Thoracic aorta (tissue), 2 donors: ENCODE data around the gene ARHGAP44. TPM values are rescaled to one million over a fixed set of nuclear protein-coding genes. Genes with fewer than 3 reads are reported as not detected.
"Not testable (repeated sequence)": the region's sequence is repeated elsewhere in the genome, so short reads cannot be mapped to it uniquely, and the experiment has no call there.

Experiments used
- ATAC-seq: fragments of 150-250 bp; one replicate; pipeline ENCODE4 v1.8.0; 2017; ENCODE audit warnings: low read depth; ENCODE audit not compliant: insufficient number of reproducible peaks, low FRiP score
- DNase-seq: peaks from one replicate; pipeline ENCODE4 v3.0.0-alpha.2; 2020; ENCODE audit warnings: low spot score
- H3K27ac ChIP-seq, 2 donors: fragments of 200-600 bp; sonication (generic); 1 replicate in 1 of 2; 2 replicates in 1 of 2; pipeline ENCODE4 v1.5.1; 2016; ENCODE audit warnings: mild to moderate bottlenecking in 2 of 2, moderate library complexity in 2 of 2
- H3K27me3 ChIP-seq: fragments of 200-600 bp; sonication (generic); replicated peaks from 2 replicates; pipeline ENCODE4 v1.6.0; 2016; ENCODE audit warnings: mild to moderate bottlenecking; ENCODE audit not compliant: insufficient read depth
- H3K36me3 ChIP-seq: fragments of 200-600 bp; sonication (generic); one replicate; pipeline ENCODE4 v1.5.1; 2016
- H3K4me1 ChIP-seq, 2 donors: fragments of 200-600 bp; sonication (generic); 1 replicate in 1 of 2; 2 replicates in 1 of 2; pipeline versions ENCODE4 v1.5.1 to v1.6.0; 2016; ENCODE audit warnings: low read depth in 2 of 2, mild to moderate bottlenecking in 1 of 2; ENCODE audit not compliant: control insufficient read depth in 1 of 2
- H3K4me3 ChIP-seq: fragments of 200-600 bp; sonication (generic); 2 replicates; pipeline ENCODE4 v1.5.1; 2016; ENCODE audit warnings: mild to moderate bottlenecking
- H3K9me3 ChIP-seq: fragments of 200-600 bp; sonication (generic); 2 replicates; pipeline ENCODE4 v1.5.1; 2016
- total RNA-seq, 2 donors: library from RNA; depleted of rRNA; stranded (reverse); fragments of >200 nt; gene quantifications; one replicate each; pipeline versions ENCODE4 v1.1.0 to v1.2.3, GENCODE V29; 2016
- TF ChIP-seq, protein P1 (sequence below): fragments of 200-600 bp; sonication (generic); IDR thresholded peaks from one replicate; pipeline ENCODE4 v1.5.1; 2019; ENCODE audit warnings: antibody characterized with exemption

Gene ARHGAP44
- total RNA-seq, 2 donors from 2014 or later = 7.3 to 10.3 TPM

DNA sequence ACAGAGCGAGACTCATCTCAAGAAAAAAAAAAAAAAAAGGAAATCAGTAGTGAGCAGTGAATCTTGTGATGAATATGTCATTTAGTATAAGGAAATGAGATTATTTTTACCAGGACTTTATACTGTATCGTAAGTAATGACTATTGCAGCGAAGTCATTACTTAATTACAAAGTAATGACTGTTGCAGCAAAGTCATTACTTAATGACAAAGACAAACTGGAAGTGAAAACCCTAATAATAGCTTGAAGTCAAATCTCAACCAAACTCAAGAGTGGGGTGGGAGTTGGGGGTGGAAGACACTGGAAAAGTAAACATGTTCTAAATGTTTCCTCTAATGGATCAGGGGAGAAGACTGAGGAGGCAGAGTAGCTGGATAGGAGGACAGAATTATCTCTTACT is 76.5 kb downstream of the ARHGAP44 start:
- H3K9me3 ChIP-seq = no peaks in the 10 kb centered on the region
- no peak overlapping the region for H3K4me3 ChIP-seq
- ATAC-seq (no peak), DNase-seq (no peak)
- H3K36me3 ChIP-seq = no peaks in the 10 kb centered on the region
- no peak overlapping the region for H3K27ac ChIP-seq
- H3K4me1 ChIP-seq = no peaks in the 10 kb centered on the region
- H3K27me3 ChIP-seq = no peaks in the 10 kb centered on the region
- TF ChIP-seq, protein P1, sequence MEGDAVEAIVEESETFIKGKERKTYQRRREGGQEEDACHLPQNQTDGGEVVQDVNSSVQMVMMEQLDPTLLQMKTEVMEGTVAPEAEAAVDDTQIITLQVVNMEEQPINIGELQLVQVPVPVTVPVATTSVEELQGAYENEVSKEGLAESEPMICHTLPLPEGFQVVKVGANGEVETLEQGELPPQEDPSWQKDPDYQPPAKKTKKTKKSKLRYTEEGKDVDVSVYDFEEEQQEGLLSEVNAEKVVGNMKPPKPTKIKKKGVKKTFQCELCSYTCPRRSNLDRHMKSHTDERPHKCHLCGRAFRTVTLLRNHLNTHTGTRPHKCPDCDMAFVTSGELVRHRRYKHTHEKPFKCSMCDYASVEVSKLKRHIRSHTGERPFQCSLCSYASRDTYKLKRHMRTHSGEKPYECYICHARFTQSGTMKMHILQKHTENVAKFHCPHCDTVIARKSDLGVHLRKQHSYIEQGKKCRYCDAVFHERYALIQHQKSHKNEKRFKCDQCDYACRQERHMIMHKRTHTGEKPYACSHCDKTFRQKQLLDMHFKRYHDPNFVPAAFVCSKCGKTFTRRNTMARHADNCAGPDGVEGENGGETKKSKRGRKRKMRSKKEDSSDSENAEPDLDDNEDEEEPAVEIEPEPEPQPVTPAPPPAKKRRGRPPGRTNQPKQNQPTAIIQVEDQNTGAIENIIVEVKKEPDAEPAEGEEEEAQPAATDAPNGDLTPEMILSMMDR = no peak

DNA sequence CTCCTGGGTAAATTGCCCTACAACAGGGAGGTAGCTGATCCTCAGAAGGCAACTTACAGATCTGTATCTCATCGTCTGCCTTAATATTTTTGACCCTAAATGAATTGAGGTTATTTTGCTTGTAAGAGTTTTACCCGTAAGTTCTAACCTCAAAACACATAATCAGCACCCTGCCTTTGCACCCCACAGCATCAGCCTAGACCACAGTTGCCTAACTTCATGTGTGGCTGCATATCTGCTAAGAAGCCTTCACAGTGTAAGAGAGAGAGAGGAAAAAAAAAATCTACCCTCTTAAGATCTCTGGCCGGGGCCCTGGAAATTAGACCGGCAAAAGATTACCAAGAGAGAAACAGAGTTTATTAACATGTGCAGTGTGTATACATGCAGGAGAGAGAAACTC is 76.9 kb downstream of the ARHGAP44 start:
- H3K27me3 ChIP-seq = no peaks in the 10 kb centered on the region
- H3K36me3 ChIP-seq = no peaks in the 10 kb centered on the region
- no peak for ATAC-seq
- no peaks in the 10 kb centered on the region for H3K9me3 ChIP-seq
- H3K4me3 ChIP-seq = no peak overlapping the region
- no peak overlapping the region for H3K27ac ChIP-seq
- H3K4me1 ChIP-seq = no peaks in the 10 kb centered on the region
- no peak for DNase-seq
- TF ChIP-seq, protein P1 = no peak

DNA sequence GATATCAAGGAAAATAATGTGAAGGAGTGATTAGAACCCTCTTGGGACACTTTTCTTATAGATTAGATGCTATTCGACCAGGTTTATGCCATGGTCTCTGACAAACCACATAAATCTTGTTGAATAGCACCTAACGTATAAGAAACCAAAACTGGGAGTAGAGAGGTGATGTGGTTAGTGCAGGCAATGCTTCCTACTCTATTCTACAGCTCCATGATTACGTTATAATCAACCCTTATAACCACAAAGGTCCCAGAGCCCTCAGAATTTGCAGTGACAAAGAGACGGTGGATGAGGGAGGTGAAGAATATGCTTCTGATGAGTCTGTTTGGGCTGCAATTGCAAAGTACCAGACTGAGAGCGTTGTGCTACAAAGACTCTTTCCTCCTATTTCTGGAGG is 78.4 kb downstream of the ARHGAP44 start:
- H3K36me3 ChIP-seq = no peaks in the 10 kb centered on the region
- TF ChIP-seq, protein P1 = no peak
- ATAC-seq (no peak), DNase-seq (no peak)
- H3K4me1 ChIP-seq = no peaks in the 10 kb centered on the region
- no peak overlapping the region for H3K4me3 ChIP-seq
- H3K9me3 ChIP-seq = peaks cover 3% of the 10 kb centered on the region
- H3K27me3 ChIP-seq = no peaks in the 10 kb centered on the region
- H3K27ac ChIP-seq = no peak overlapping the region

DNA sequence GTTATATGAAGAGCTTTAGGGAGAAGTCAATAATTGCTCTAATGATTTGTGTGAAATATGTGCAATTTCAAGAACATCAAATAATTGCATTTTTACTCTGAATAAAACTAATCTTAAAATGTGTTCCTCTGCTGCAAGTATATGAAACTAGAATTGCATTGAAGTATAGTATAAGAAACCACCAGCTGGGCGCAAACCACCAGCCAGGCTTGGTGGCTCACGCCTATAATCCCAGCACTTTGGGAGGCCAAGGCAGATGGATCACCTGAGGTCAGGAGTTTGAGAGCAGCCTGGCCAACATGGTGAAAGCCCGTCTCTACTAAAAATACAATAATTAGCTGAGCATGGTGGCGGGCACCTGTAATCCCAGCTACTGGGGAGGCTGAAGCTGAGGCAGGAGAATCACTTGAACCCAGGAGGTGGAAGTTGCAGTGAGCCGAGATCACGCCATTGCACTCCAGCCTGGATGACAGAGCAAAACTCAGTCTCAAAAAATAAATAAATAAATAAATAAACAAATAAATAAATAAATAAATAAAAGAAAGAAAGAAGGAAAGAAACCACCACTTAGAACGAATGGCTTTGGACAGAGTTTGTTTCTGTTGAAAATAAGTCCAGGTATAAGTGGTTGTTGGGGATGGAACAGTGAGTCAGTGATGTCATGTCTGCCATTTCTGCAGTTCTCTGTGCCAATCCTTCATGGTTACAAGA is 84.3 kb downstream of the ARHGAP44 start:
- H3K4me3 ChIP-seq, ATAC-seq: not testable (repeated sequence)

DNA sequence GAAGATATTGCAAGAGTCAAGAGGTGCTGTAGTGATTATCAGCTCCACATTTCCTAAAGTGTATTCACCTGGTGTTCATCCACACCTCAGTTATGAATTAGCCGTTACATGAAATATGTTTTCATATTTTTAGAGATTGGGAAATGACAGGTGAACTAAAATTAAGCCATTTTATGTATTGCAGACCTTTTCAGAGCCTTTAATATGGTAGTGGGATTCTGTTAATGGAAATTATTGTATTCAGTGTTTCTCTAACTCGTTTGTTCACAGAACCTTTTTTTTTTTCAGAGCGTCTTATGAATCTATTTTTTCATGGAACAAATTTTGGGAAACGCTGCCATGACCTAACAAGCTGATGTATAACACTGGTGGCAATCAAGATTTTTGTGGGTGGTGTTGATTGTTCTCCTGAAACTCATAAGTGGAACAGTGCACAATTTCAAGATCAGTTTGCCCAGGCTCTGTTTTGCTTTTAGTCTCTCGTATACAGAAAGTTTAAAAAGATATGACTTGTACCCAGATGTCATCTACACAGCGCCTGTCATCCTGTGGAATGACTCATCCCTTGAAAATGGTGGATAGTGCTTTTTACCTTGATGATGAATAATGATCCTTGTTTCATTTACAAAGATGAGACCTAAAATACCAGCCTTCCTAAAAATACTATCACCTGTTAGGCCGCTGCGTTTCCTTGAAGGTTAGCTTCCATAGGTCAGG is 88.8 kb downstream of the ARHGAP44 start:
- no peaks in the 10 kb centered on the region for H3K9me3 ChIP-seq
- no peak for ATAC-seq
- no peaks in the 10 kb centered on the region for H3K4me1 ChIP-seq
- no peaks in the 10 kb centered on the region for H3K36me3 ChIP-seq
- no peak for DNase-seq
- no peak overlapping the region for H3K4me3 ChIP-seq
- no peaks in the 10 kb centered on the region for H3K27me3 ChIP-seq
- no peak overlapping the region for H3K27ac ChIP-seq
- TF ChIP-seq, protein P1 = no peak

More for the DNA sequence above, 84.3 kb downstream of the ARHGAP44 start:
- not testable (repeated sequence) for H3K27ac ChIP-seq, H3K9me3 ChIP-seq, H3K4me1 ChIP-seq, DNase-seq, H3K36me3 ChIP-seq, H3K27me3 ChIP-seq

DNA sequence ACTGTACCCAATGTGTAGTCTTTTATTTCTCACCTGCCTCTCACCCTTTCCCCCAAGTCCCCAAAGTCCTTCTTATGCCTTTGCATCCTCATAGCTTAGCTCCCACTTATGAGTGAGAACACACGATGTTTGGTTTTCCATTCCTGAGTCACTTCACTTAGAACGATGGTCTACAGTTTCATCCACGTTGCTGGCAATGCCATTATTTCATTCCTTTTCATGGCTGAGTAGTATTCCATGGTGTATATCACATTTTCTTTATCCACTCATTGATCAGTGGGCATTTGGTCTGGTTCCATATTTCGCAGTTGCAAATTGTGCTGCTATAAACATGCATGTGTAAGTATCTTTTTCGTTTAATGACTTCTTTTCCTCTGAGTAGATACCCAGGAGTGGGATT is 89.8 kb downstream of the ARHGAP44 start:
- not testable (repeated sequence) for H3K27ac ChIP-seq, H3K4me1 ChIP-seq, H3K4me3 ChIP-seq, H3K27me3 ChIP-seq, H3K36me3 ChIP-seq, ATAC-seq, DNase-seq, H3K9me3 ChIP-seq
